Measurements from ENCODE around the gene HIP1R.

Gene HIP1R

DNA sequence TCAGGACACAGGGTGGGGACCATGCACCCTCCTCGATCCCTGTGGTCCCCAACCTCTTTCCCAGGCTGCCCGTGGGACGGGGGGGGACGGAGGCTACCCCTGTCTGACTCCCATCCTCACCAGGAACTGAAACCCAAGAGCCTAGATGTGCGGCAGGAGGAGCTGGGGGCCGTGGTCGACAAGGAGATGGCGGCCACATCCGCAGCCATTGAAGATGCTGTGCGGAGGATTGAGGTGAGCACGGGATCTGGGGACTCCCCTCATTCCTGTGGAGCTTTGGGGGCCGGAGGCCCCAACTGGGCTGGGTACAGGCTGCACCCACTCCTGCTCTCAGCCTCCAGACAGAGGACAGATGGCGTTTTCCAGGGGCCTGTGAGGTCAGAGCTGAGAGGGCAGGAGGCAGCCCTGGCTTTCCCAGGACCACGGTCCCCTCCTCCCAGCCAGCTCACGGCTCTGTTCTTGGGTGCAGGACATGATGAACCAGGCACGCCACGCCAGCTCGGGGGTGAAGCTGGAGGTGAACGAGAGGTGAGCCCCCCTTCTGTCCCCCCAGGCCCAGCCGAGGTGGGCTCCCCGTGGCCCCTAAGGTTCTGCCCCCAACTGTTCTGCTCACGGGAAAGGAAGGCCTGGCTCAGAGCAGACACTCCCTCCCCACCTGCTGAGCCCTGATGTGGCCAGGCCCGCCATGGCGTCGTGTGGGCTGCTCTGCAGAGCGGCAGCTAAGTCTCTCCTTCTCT, 24.2 kb downstream of the HIP1R start:
- Histone ChIP-seq H3K27ac (ENCODE audit: low read length) (no peak overlapping the region), H3K79me2 (ENCODE audit: low read length) (no peaks in the 10 kb centered on the region), H3K27me3 (replicated peaks; ENCODE audit: insufficient read depth, low read length) (no peaks in the 10 kb centered on the region), H3K4me2 (ENCODE audit: low read depth, low read length) (no peak overlapping the region), H3K9me3 (replicated peaks; ENCODE audit: insufficient read depth, low read length) (no peaks in the 10 kb centered on the region), H2AFZ (ENCODE audit: low read length) (no peak overlapping the region), H3K36me3 (replicated peaks; ENCODE audit: insufficient read depth, low read length) (no peaks in the 10 kb centered on the region), H3K4me3 (ENCODE audit: low read length) (no peak overlapping the region), H4K20me1 (ENCODE audit: insufficient read depth, low read length) (no peaks in the 10 kb centered on the region), H3K4me1 (ENCODE audit: low read length) (no peaks in the 10 kb centered on the region), H3F3A (ENCODE audit: insufficient read depth, low read length) (no peaks in the 10 kb centered on the region), H3K9ac (ENCODE audit: low read length) (no peak overlapping the region), H3K9me2 (replicated peaks; ENCODE audit: insufficient read depth, low read length) (no peaks in the 10 kb centered on the region)
- DNase-seq: no peak
- TF ChIP-seq EZH2phosphoT487 (IDR thresholded peaks at IDR 0.05; ENCODE audit: low read length) (no peak), EZH2 (optimal IDR thresholded peaks at IDR 0.05; ENCODE audit: low read depth, low read length) (no peak)
- TF ChIP-seq, protein P1, sequence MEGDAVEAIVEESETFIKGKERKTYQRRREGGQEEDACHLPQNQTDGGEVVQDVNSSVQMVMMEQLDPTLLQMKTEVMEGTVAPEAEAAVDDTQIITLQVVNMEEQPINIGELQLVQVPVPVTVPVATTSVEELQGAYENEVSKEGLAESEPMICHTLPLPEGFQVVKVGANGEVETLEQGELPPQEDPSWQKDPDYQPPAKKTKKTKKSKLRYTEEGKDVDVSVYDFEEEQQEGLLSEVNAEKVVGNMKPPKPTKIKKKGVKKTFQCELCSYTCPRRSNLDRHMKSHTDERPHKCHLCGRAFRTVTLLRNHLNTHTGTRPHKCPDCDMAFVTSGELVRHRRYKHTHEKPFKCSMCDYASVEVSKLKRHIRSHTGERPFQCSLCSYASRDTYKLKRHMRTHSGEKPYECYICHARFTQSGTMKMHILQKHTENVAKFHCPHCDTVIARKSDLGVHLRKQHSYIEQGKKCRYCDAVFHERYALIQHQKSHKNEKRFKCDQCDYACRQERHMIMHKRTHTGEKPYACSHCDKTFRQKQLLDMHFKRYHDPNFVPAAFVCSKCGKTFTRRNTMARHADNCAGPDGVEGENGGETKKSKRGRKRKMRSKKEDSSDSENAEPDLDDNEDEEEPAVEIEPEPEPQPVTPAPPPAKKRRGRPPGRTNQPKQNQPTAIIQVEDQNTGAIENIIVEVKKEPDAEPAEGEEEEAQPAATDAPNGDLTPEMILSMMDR (IDR thresholded peaks at IDR 0.05; ENCODE audit: low read length): no peak

DNA sequence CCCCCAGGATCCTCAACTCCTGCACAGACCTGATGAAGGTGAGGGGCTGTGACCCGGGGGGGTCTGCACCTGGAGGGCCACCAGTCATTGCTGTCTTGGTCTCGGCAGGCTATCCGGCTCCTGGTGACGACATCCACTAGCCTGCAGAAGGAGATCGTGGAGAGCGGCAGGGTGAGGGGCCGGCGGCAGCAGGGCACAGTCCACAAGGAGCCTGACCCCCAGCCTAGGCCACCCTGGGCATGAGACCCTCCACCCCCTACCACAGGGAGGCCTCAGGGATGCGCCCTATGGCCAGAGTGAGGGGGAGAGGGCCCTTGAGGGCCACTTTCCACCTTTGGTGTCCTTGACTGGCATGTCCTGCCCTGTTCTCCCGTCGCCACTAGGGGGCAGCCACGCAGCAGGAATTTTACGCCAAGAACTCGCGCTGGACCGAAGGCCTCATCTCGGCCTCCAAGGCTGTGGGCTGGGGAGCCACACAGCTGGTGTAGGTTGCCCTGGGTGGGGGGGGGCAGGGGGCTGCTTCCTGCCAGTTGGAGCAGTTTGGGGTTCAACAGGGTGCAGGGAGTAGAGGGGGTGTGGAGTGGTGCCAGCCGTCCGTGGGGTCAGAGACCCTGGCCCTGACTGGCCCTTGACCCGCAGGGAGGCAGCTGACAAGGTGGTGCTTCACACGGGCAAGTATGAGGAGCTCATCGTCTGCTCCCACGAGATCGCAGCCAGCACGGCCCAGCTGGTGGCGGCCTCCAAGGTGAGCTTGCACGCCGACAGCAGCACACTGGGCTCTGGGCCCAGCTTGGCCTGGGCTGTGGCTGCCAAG, 25.0 kb downstream of the HIP1R start:
- H3K4me3 ChIP-seq (ENCODE audit: low read length): no peak overlapping the region
- H3K36me3 ChIP-seq (replicated peaks; ENCODE audit: insufficient read depth, low read length): no peaks in the 10 kb centered on the region
- H3K27me3 ChIP-seq (replicated peaks; ENCODE audit: insufficient read depth, low read length): no peaks in the 10 kb centered on the region
- no peak overlapping the region for H2AFZ ChIP-seq (ENCODE audit: low read length)
- 0 out of 2 replicates have a peak, but pooled peaks cover under 1% of the 10 kb centered on the region for H3K79me2 ChIP-seq (ENCODE audit: low read length)
- no peaks in the 10 kb centered on the region for H3K4me1 ChIP-seq (ENCODE audit: low read length)
- 0 out of 2 replicates have a peak, but pooled peaks cover 5% of the 10 kb centered on the region for H3F3A ChIP-seq (ENCODE audit: insufficient read depth, low read length)
- H3K4me2 ChIP-seq (ENCODE audit: low read depth, low read length): no peak overlapping the region
- no peaks in the 10 kb centered on the region for H3K9me2 ChIP-seq (replicated peaks; ENCODE audit: insufficient read depth, low read length)
- H4K20me1 ChIP-seq (ENCODE audit: insufficient read depth, low read length): no peaks in the 10 kb centered on the region
- H3K9ac ChIP-seq (ENCODE audit: low read length): no peak overlapping the region
- TF ChIP-seq EZH2 (optimal IDR thresholded peaks at IDR 0.05; ENCODE audit: low read depth, low read length) (no peak), EZH2phosphoT487 (IDR thresholded peaks at IDR 0.05; ENCODE audit: low read length) (no peak)
- TF ChIP-seq, protein P1 (IDR thresholded peaks at IDR 0.05; ENCODE audit: low read length): peak; percentile 62
- peak; percentile 62 for DNase-seq
- H3K9me3 ChIP-seq (replicated peaks; ENCODE audit: insufficient read depth, low read length): no peaks in the 10 kb centered on the region
- H3K27ac ChIP-seq (ENCODE audit: low read length): peak overlapping the region; percentile 31; the same call in 1 of the 2 replicates

DNA sequence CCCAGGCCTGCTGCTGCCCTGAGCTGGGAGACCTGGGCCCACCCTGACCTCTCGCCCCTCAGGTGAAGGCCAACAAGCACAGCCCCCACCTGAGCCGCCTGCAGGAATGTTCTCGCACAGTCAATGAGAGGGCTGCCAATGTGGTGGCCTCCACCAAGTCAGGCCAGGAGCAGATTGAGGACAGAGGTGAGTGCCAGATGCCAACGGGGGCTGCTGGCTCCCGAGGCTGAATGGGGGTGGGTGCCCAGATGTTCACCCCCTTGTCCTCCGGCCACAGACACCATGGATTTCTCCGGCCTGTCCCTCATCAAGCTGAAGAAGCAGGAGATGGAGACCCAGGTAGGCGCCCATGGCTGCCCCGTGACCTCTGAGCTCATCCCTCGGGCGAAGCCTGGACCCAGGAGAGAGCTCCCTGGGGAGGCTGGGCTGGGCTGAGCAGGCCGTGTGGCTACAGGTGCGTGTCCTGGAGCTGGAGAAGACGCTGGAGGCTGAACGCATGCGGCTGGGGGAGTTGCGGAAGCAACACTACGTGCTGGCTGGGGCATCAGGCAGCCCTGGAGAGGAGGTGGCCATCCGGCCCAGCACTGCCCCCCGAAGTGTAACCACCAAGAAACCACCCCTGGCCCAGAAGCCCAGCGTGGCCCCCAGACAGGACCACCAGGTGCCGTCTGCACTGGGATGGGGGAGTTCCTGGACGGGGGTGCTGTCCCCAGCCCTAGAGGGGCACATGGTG, 25.8 kb downstream of the HIP1R start:
- Histone ChIP-seq H3K27ac (ENCODE audit: low read length) (peak overlapping the region; percentile 31; the same call in 1 of the 2 replicates), H4K20me1 (ENCODE audit: insufficient read depth, low read length) (no peaks in the 10 kb centered on the region), H3K27me3 (replicated peaks; ENCODE audit: insufficient read depth, low read length) (no peaks in the 10 kb centered on the region), H3K9ac (ENCODE audit: low read length) (no peak overlapping the region), H3K4me1 (ENCODE audit: low read length) (no peaks in the 10 kb centered on the region), H3K79me2 (ENCODE audit: low read length) (peaks cover 7% of the 10 kb centered on the region), H3K9me3 (replicated peaks; ENCODE audit: insufficient read depth, low read length) (no peaks in the 10 kb centered on the region), H2AFZ (ENCODE audit: low read length) (no peak overlapping the region), H3K36me3 (replicated peaks; ENCODE audit: insufficient read depth, low read length) (no peaks in the 10 kb centered on the region), H3K4me2 (ENCODE audit: low read depth, low read length) (no peak overlapping the region), H3K9me2 (replicated peaks; ENCODE audit: insufficient read depth, low read length) (no peaks in the 10 kb centered on the region), H3F3A (ENCODE audit: insufficient read depth, low read length) (0 out of 2 replicates have a peak, but pooled peaks cover 5% of the 10 kb centered on the region), H3K4me3 (ENCODE audit: low read length) (no peak overlapping the region)
- DNase-seq: no peak
- no peak for TF ChIP-seq EZH2 (optimal IDR thresholded peaks at IDR 0.05; ENCODE audit: low read depth, low read length)
